Neural cell (in vitro differentiated cells): ENCODE results near the gene SPATA9. TPM values are rescaled to one million over a fixed set of nuclear protein-coding genes. Genes with fewer than 3 reads are reported as not detected.

Experiments used
- H2AFZ ChIP-seq: fragments of 200-600, 300-800 bp; sonication (generic), shearing (Covaris generic); 2 replicates; pipeline ENCODE4 v1.6.0; 2014; ENCODE audit warnings: low read depth, mild to moderate bottlenecking, antibody characterized with exemption, low read length, moderate library complexity
- H3F3A ChIP-seq: fragments of 200-600 bp; shearing (Covaris generic); 2 replicates; pipeline ENCODE4 v1.6.1; 2016; ENCODE audit warnings: mild to moderate bottlenecking, moderate library complexity, mixed read lengths, antibody characterized with exemption, low read length; ENCODE audit not compliant: insufficient read depth, poor library complexity, severe bottlenecking
- H3K27ac ChIP-seq: fragments of 200-600, 300-800 bp; sonication (generic), shearing (Covaris generic); 2 replicates; pipeline ENCODE4 v1.5.1; 2014; ENCODE audit warnings: mild to moderate bottlenecking, low read length, moderate library complexity
- H3K27me3 ChIP-seq: fragments of 300-800, 200-600 bp; sonication (generic), shearing (Covaris generic); 2 replicates; pipeline ENCODE4 v1.6.0; 2014; ENCODE audit warnings: mild to moderate bottlenecking, low read depth, low read length, moderate library complexity; ENCODE audit not compliant: insufficient read depth
- H3K36me3 ChIP-seq: fragments of 300-800, 200-600 bp; sonication (generic), shearing (Covaris generic); 2 replicates; pipeline ENCODE4 v1.5.1; 2014; ENCODE audit warnings: mild to moderate bottlenecking, antibody characterized with exemption, low read length, moderate library complexity; ENCODE audit not compliant: insufficient read depth
- H3K4me2 ChIP-seq: fragments of 300-800, 200-600 bp; sonication (generic), shearing (Covaris generic); 2 replicates; pipeline ENCODE4 v1.6.0; 2014; ENCODE audit warnings: mild to moderate bottlenecking, low read length
- H3K4me3 ChIP-seq: fragments of 300-800, 200-600 bp; sonication (generic), shearing (Covaris generic); 2 replicates; pipeline ENCODE4 v1.5.1; 2014; ENCODE audit warnings: mild to moderate bottlenecking, low read length, moderate library complexity
- H3K79me2 ChIP-seq: fragments of 200-600 bp; shearing (Covaris generic); replicated peaks from 2 replicates; pipeline ENCODE4 v1.6.0; 2014; ENCODE audit warnings: mild to moderate bottlenecking, low read length, moderate library complexity; ENCODE audit not compliant: insufficient read depth
- H3K9ac ChIP-seq: fragments of 300-800, 200-600 bp; sonication (generic), shearing (Covaris generic); 2 replicates; pipeline ENCODE4 v1.6.1; 2016; ENCODE audit warnings: mild to moderate bottlenecking, low read length, mixed read lengths
- H3K9me2 ChIP-seq: fragments of 200-600 bp; shearing (Covaris generic); 2 replicates; pipeline ENCODE4 v1.6.1; 2016; ENCODE audit warnings: mild to moderate bottlenecking, low read length, mixed read lengths; ENCODE audit not compliant: insufficient read depth
- H3K9me3 ChIP-seq: fragments of 200-600, 300-800 bp; sonication (generic), shearing (Covaris generic); 2 replicates; pipeline ENCODE4 v1.6.1; 2016; ENCODE audit warnings: mild to moderate bottlenecking, mixed run types, low read length, moderate library complexity, mixed read lengths
- H4K20me1 ChIP-seq: fragments of 200-600 bp; shearing (Covaris generic); 2 replicates; pipeline ENCODE4 v1.6.1; 2016; ENCODE audit warnings: mild to moderate bottlenecking, mixed run types; ENCODE audit not compliant: insufficient read depth
- CTCF ChIP-seq: fragments of 450-650 bp; IDR thresholded peaks from 2 replicates; pipeline ENCODE4 v1.5.1; 2014; ENCODE audit warnings: antibody characterized with exemption, mild to moderate bottlenecking, moderate library complexity; ENCODE audit not compliant: poor library complexity, severe bottlenecking
- EP300 ChIP-seq: fragments of 450-650 bp; conservative IDR thresholded peaks from 2 replicates; pipeline ENCODE4 v1.6.1; 2014; ENCODE audit warnings: antibody characterized with exemption, mild to moderate bottlenecking, moderate library complexity; ENCODE audit not compliant: poor library complexity, severe bottlenecking
- EZH2 ChIP-seq: fragments of 200-600, 300-800 bp; shearing (Covaris generic), sonication (generic); IDR thresholded peaks from 2 replicates; pipeline ENCODE4 v1.6.1; 2014; ENCODE audit warnings: antibody characterized with exemption, low read length, borderline replicate concordance, mild to moderate bottlenecking; ENCODE audit not compliant: insufficient read depth, poor library complexity, severe bottlenecking
- MXI1 ChIP-seq: fragments of 450-650 bp; conservative IDR thresholded peaks from 2 replicates; pipeline ENCODE4 v1.6.1; 2014; ENCODE audit warnings: antibody characterized with exemption, mild to moderate bottlenecking; ENCODE audit not compliant: poor library complexity, severe bottlenecking
- POLR2AphosphoS5 ChIP-seq: IDR thresholded peaks from 2 replicates; pipeline ENCODE4 v1.6.1; 2012
- RAD21 ChIP-seq: fragments of 450-650 bp; conservative IDR thresholded peaks from 2 replicates; pipeline ENCODE4 v1.6.1; 2014; ENCODE audit warnings: antibody characterized with exemption, mild to moderate bottlenecking, moderate library complexity
- REST ChIP-seq: IDR thresholded peaks from 2 replicates; pipeline ENCODE4 v1.6.1; 2012; ENCODE audit warnings: borderline replicate concordance
- SMC3 ChIP-seq: fragments of 450-650 bp; conservative IDR thresholded peaks from 2 replicates; pipeline ENCODE4 v1.6.1; 2014; ENCODE audit warnings: antibody characterized with exemption, mild to moderate bottlenecking, moderate library complexity; ENCODE audit not compliant: poor library complexity
- TAF1 ChIP-seq: IDR thresholded peaks from 2 replicates; pipeline ENCODE4 v1.6.1; 2012; ENCODE audit warnings: low read depth
- polyA plus RNA-seq: library from polyadenylated mRNA; depleted of rRNA; stranded (reverse); fragments of >200 nt; gene quantifications from 2 replicates; pipeline ENCODE4 v1.2.3, GENCODE V29; 2014

The SPATA9 gene
- polyA plus RNA-seq, 1 donor from 2014 or later = 5.8 TPM

GRCh38 chr5:95624368-95624767 lies 58.4 kb downstream of the SPATA9 start:
- Histone ChIP-seq H3K79me2 (no peaks in the 10 kb centered on the region), H2AFZ (no peak overlapping the region), H3K27me3 (peaks cover 23% of the 10 kb centered on the region), H3K27ac (no peak overlapping the region), H3K4me3 (no peak overlapping the region), H3F3A (peaks cover 10% of the 10 kb centered on the region), H3K36me3 (no peaks in the 10 kb centered on the region), H3K9me2 (no peaks in the 10 kb centered on the region), H3K4me2 (no peak overlapping the region), H4K20me1 (no peaks in the 10 kb centered on the region), H3K9me3 (no peaks in the 10 kb centered on the region), H3K9ac (no peak overlapping the region)
- TF ChIP-seq MXI1 = no peak
- TF ChIP-seq CTCF = no peak
- TF ChIP-seq RAD21 = no peak
- TF ChIP-seq EZH2 = no peak
- TF ChIP-seq EP300 = no peak
- no peak for TF ChIP-seq SMC3
- no peak for TF ChIP-seq REST
- no peak for TF ChIP-seq POLR2AphosphoS5
- no peak for TF ChIP-seq TAF1

GRCh38 chr5:95623706-95624105 lies 59.1 kb downstream of the SPATA9 start:
- H2AFZ ChIP-seq = no peak overlapping the region
- no peaks in the 10 kb centered on the region for H3K9me2 ChIP-seq
- peaks cover 10% of the 10 kb centered on the region for H3F3A ChIP-seq
- peaks cover 29% of the 10 kb centered on the region for H3K27me3 ChIP-seq
- no peaks in the 10 kb centered on the region for H4K20me1 ChIP-seq
- no peak overlapping the region for H3K4me2 ChIP-seq
- no peaks in the 10 kb centered on the region for H3K36me3 ChIP-seq
- H3K9me3 ChIP-seq = no peaks in the 10 kb centered on the region
- H3K27ac ChIP-seq = no peak overlapping the region
- H3K9ac ChIP-seq = no peak overlapping the region
- no peak for TF ChIP-seq TAF1
- TF ChIP-seq EZH2 = no peak
- no peak for TF ChIP-seq CTCF
- no peak for TF ChIP-seq EP300
- TF ChIP-seq POLR2AphosphoS5 = no peak
- no peak for TF ChIP-seq REST
- no peaks in the 10 kb centered on the region for H3K79me2 ChIP-seq
- H3K4me3 ChIP-seq = no peak overlapping the region
